Hepatocyte (in vitro differentiated cells): ENCODE measurements around the gene SPAST. TPM values are rescaled to one million over a fixed set of nuclear protein-coding genes. Genes with fewer than 3 reads are reported as not detected.

ENCODE experiments used
- DNase-seq: peaks from one replicate; pipeline ENCODE4 v3.0.0-alpha.2; 2016; ENCODE audit warnings: low spot score
- H2AFZ ChIP-seq: fragments of 200-600 bp; sonication (generic); 2 replicates; pipeline ENCODE4 v1.6.0; 2016; ENCODE audit warnings: antibody characterized with exemption, mild to moderate bottlenecking
- H3K27ac ChIP-seq: fragments of 200-600 bp; sonication (generic); 2 replicates; pipeline ENCODE4 v1.5.1; 2016; ENCODE audit warnings: mild to moderate bottlenecking
- H3K27me3 ChIP-seq: fragments of 200-600 bp; sonication (generic); 2 replicates; pipeline ENCODE4 v1.6.1; 2016
- H3K36me3 ChIP-seq: fragments of 200-600 bp; sonication (generic); replicated peaks from 2 replicates; pipeline ENCODE4 v1.5.1; 2016; ENCODE audit warnings: low read depth; ENCODE audit not compliant: insufficient read depth
- H3K4me1 ChIP-seq: fragments of 200-600 bp; sonication (generic); 2 replicates; pipeline ENCODE4 v1.5.1; 2016; ENCODE audit warnings: mild to moderate bottlenecking, moderate library complexity; ENCODE audit not compliant: insufficient read depth
- H3K4me2 ChIP-seq: fragments of 200-600 bp; sonication (generic); 2 replicates; pipeline ENCODE4 v1.6.0; 2016
- H3K4me3 ChIP-seq: fragments of 200-600 bp; sonication (generic); 2 replicates; pipeline ENCODE4 v1.5.1; 2016; ENCODE audit warnings: mild to moderate bottlenecking
- H3K79me2 ChIP-seq: fragments of 200-600 bp; sonication (generic); 2 replicates; pipeline ENCODE4 v1.6.0; 2017; ENCODE audit warnings: mild to moderate bottlenecking
- H3K9me2 ChIP-seq: fragments of 200-600 bp; sonication (generic); replicated peaks from 2 replicates; pipeline ENCODE4 v1.6.0; 2017; ENCODE audit warnings: mild to moderate bottlenecking; ENCODE audit not compliant: insufficient read depth
- H3K9me3 ChIP-seq: fragments of 200-600 bp; sonication (generic); 2 replicates; pipeline ENCODE4 v1.5.1; 2016; ENCODE audit warnings: low read depth, mild to moderate bottlenecking
- H4K20me1 ChIP-seq: fragments of 200-600 bp; sonication (generic); 2 replicates; pipeline ENCODE4 v1.6.0; 2016; ENCODE audit warnings: mild to moderate bottlenecking; ENCODE audit not compliant: insufficient read depth, poor library complexity, severe bottlenecking
- EZH2 ChIP-seq: fragments of 200-600 bp; sonication (generic); IDR thresholded peaks from 2 replicates; pipeline ENCODE4 v1.6.1; 2016; ENCODE audit warnings: antibody characterized with exemption, mild to moderate bottlenecking, borderline replicate concordance
- EZH2phosphoT487 ChIP-seq: fragments of 200-600 bp; sonication (generic); IDR thresholded peaks from one replicate; pipeline ENCODE4 v1.6.1; 2018; ENCODE audit warnings: antibody characterized with exemption, mild to moderate bottlenecking, low read depth, moderate library complexity; ENCODE audit not compliant: unreplicated experiment, severe bottlenecking
- WGBS: methylation state at CpG from one replicate; pipeline ENCODE4 v1.1.6; 2016; ENCODE audit warnings: low lambda C conversion rate; ENCODE audit errors: missing lambda C conversion rate; 5-methylcytosine and 5-hydroxymethylcytosine counted together
- polyA plus RNA-seq: library from polyadenylated mRNA; unstranded; fragments of >200 nt; fragmentation: Nextera tagmentation; extraction: Ambion mirVana; gene quantifications from 2 replicates; pipeline ENCODE4 v1.2.1, GENCODE V29; 2016
- total RNA-seq: library from RNA; depleted of rRNA; stranded (reverse); fragments of >200 nt; gene quantifications from 2 replicates; pipeline ENCODE4 v1.2.3, GENCODE V29; 2014
- TF ChIP-seq, protein P1 (sequence below): fragments of 200-600 bp; sonication (generic); IDR thresholded peaks from 2 replicates; pipeline ENCODE4 v1.5.1; 2016; ENCODE audit warnings: antibody characterized with exemption, mild to moderate bottlenecking; ENCODE audit not compliant: poor library complexity

The SPAST gene
- total and polyA plus RNA-seq, 2 experiments from 2014 or later, result 9.0 to 32.4 TPM

DNA sequence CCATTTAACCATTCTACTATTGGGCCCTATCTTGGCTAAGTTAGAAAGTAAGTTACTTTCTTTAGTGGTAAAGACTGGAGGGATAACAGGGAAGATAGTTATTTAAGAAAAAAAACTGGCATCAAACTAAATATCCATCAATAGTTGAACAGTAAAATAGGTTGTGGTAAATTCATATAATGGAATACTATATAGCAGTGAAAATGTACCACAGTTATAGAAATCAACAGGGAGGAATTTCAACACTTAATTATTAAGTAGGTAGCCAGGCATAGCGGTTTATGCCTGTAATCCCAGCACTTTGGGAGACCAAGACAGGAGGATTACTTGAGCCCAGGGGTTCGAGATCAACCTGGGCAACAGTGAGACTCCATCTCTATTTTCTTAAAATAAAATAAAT lies 3.1 kb upstream of the SPAST start:
- Histone ChIP-seq H3K4me3 (no peak overlapping the region), H3K27me3 (no peaks in the 10 kb centered on the region), H3K4me2 (no peak overlapping the region), H3K4me1 (no peaks in the 10 kb centered on the region), H2AFZ (no peak overlapping the region), H3K27ac (no peak overlapping the region), H3K79me2 (peaks cover 10% of the 10 kb centered on the region), H3K9me3 (no peaks in the 10 kb centered on the region), H4K20me1 (peaks cover 3% of the 10 kb centered on the region), H3K9me2 (no peaks in the 10 kb centered on the region), H3K36me3 (no peaks in the 10 kb centered on the region)
- no peak for DNase-seq
- TF ChIP-seq, protein P1, sequence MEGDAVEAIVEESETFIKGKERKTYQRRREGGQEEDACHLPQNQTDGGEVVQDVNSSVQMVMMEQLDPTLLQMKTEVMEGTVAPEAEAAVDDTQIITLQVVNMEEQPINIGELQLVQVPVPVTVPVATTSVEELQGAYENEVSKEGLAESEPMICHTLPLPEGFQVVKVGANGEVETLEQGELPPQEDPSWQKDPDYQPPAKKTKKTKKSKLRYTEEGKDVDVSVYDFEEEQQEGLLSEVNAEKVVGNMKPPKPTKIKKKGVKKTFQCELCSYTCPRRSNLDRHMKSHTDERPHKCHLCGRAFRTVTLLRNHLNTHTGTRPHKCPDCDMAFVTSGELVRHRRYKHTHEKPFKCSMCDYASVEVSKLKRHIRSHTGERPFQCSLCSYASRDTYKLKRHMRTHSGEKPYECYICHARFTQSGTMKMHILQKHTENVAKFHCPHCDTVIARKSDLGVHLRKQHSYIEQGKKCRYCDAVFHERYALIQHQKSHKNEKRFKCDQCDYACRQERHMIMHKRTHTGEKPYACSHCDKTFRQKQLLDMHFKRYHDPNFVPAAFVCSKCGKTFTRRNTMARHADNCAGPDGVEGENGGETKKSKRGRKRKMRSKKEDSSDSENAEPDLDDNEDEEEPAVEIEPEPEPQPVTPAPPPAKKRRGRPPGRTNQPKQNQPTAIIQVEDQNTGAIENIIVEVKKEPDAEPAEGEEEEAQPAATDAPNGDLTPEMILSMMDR, result no peak
- TF ChIP-seq EZH2, result no peak
- no peak for TF ChIP-seq EZH2phosphoT487
- 94% methylated on average over 2 of the region's 2 CpGs for WGBS

DNA sequence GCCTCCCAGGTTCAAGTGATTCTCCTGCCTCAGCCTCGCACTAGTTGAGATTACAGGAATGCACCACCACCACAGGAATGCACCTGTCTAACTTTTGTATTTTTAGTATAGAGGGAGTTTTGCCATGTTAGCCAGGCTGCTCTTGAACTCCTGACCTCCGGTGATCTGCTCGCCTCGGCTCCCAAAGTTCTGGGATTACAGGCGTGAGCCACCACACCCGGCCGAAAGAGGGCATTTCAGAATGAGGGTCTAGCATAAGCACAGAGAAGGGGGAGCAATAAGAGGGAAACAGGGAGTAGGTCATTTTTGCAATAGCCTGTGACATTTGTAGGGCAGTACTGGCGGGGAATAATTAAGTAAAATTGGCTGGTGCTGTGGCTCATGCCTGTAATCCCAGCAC lies 1.9 kb upstream of the SPAST start:
- H4K20me1 ChIP-seq, result peaks cover 3% of the 10 kb centered on the region
- H2AFZ ChIP-seq, result no peak overlapping the region
- no peaks in the 10 kb centered on the region for H3K9me2 ChIP-seq
- no peak overlapping the region for H3K27ac ChIP-seq
- no peaks in the 10 kb centered on the region for H3K36me3 ChIP-seq
- H3K4me3 ChIP-seq, result no peak overlapping the region
- H3K4me2 ChIP-seq, result no peak overlapping the region
- TF ChIP-seq, protein P1, result no peak
- TF ChIP-seq EZH2 (no peak), EZH2phosphoT487 (no peak)
- H3K9me3 ChIP-seq, result no peaks in the 10 kb centered on the region
- 89% methylated on average over 8 of the region's 8 CpGs for WGBS
- no peak for DNase-seq
- no peaks in the 10 kb centered on the region for H3K4me1 ChIP-seq
- peaks cover 21% of the 10 kb centered on the region for H3K79me2 ChIP-seq
- H3K27me3 ChIP-seq, result no peaks in the 10 kb centered on the region

DNA sequence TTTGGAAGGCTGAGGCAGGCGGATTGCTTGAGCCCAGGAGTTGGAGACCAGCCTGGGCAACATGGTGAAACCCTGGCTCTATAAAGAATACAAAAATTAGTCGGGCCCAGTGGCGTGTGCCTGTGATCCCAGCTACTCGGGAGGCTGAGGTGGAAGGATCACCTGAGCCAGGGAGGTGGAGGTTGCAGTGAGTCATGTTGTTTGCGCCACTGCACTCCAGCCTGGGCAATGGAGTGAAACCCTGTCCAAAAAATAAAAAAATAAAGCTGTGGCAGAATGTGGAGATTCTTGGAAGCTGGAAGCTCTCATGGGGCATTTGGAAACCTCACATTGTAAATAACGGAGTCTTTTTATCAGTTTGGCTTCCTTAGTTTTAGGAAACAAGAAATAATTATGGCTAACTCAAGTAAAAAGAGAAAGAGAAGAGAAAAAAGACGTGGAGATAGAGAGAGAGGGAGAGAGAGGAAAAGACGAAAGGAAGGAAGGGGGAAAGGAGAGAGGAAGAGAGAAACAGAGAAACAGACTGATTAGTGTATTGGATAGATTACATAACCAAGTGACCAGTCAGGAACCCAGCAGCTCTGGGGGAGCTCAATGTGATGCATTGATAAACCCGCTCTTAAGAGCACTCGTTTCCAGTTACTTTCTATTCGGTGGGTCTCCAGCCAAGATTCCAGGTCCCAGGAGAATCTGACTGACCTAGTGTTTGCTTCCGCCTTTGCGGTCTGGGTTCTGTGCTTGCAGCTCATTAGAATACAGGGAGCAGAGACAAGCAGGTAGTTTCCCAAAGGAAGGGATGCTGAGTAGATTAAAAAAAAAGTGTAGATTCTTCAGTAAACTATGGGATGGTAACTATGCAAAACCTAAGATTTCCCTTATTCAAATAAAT lies 1.1 kb upstream of the SPAST start:
- Histone ChIP-seq H3K27me3 (no peaks in the 10 kb centered on the region), H3K9me2 (no peaks in the 10 kb centered on the region), H4K20me1 (peaks cover 3% of the 10 kb centered on the region), H3K4me3 (peak overlapping the region; percentile 57), H3K9me3 (no peaks in the 10 kb centered on the region), H2AFZ (peak overlapping the region; percentile 57), H3K4me2 (peak overlapping the region; percentile 75), H3K36me3 (no peaks in the 10 kb centered on the region), H3K27ac (peak overlapping the region; percentile 88), H3K4me1 (no peaks in the 10 kb centered on the region), H3K79me2 (peaks cover 29% of the 10 kb centered on the region)
- TF ChIP-seq EZH2phosphoT487 (no peak), EZH2 (no peak)
- TF ChIP-seq, protein P1, result no peak
- DNase-seq, result peak; percentile 46
- 51% methylated on average over 13 of the region's 13 CpGs for WGBS
